C4-2B (cell line): ENCODE data around the gene SEPTIN14.

Experiments
- ZFX ChIP-seq: fragments of 450-650 bp; IDR thresholded peaks from 2 replicates; pipeline ENCODE4 v1.6.1; 2017
- TF ChIP-seq, protein P1 (sequence below): fragments of 450-650 bp; conservative IDR thresholded peaks from 2 replicates; pipeline ENCODE4 v1.5.1; 2017; ENCODE audit warnings: mild to moderate bottlenecking

DNA sequence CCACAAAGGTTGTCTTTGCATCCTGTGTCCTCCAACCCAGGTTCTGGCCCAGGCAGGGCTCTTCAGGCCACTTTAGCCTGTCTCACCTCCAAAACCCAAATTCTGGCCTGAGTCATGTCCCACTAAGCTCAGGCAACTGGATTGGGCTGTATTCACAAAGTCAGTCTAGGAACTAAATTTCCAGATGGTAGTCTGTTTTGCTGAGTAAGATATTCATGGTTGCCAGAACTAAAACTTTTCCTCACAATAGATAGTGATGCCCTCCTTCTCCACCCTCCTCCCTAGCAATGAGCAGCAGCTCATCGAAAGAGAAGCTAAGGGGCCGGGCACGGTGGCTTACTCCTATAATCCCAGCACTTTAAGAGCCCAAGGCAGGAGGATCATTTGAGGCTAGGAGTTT lies 21.8 kb upstream of the SEPTIN14 start:
- TF ChIP-seq, protein P1, sequence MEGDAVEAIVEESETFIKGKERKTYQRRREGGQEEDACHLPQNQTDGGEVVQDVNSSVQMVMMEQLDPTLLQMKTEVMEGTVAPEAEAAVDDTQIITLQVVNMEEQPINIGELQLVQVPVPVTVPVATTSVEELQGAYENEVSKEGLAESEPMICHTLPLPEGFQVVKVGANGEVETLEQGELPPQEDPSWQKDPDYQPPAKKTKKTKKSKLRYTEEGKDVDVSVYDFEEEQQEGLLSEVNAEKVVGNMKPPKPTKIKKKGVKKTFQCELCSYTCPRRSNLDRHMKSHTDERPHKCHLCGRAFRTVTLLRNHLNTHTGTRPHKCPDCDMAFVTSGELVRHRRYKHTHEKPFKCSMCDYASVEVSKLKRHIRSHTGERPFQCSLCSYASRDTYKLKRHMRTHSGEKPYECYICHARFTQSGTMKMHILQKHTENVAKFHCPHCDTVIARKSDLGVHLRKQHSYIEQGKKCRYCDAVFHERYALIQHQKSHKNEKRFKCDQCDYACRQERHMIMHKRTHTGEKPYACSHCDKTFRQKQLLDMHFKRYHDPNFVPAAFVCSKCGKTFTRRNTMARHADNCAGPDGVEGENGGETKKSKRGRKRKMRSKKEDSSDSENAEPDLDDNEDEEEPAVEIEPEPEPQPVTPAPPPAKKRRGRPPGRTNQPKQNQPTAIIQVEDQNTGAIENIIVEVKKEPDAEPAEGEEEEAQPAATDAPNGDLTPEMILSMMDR = no peak
- TF ChIP-seq ZFX = no peak
